A549 (cell line): ENCODE data around the gene DGKH. TPM values are rescaled to one million over a fixed set of nuclear protein-coding genes. Genes with fewer than 3 reads are reported as not detected.

ENCODE experiments used
- ATAC-seq, 2 experiments: fragments of 200-7000 bp in 1 of 2; fragments of >200 bp in 1 of 2; cut with Nextera tagmentation in 1 of 2; cut with Tn5 transposase in 1 of 2; 3 replicates each; pipeline versions ENCODE4 v1.8.0 to v1.9.1; 2018 to 2020; ENCODE audit warnings: mild to moderate bottlenecking in 1 of 2, moderate library complexity in 1 of 2
- CTCF ChIA-PET: fragments of 300-600 bp; sonication (Branson Sonifier 250); formaldehyde crosslinking; extraction: SDS; loops from one replicate; lab custom pipeline; 2021; ENCODE audit warnings: antibody characterized with exemption, inconsistent platforms; lab: Yijun Ruan, JAX
- POLR2A ChIA-PET: fragments of 350-600 bp; formaldehyde crosslinking; extraction: SDS; loops from one replicate; lab custom pipeline; 2021; ENCODE audit warnings: antibody characterized with exemption, inconsistent platforms; lab: Yijun Ruan, JAX
- DNase-seq, 2 experiments: peaks; one replicate each; pipeline versions ENCODE4 v3.0.0 to v3.0.0-alpha.2; 2011 to 2016; ENCODE audit warnings: low read depth in 1 of 2, low spot score in 1 of 2
- FAIRE-seq: peaks from 2 replicates; lab custom pipeline; 2011; peaks lifted over from hg19 to GRCh38; lab: Jason Lieb, UNC
- H3K27ac ChIP-seq, 2 experiments: fragments of >200 bp; sonication (Bioruptor Twin); formaldehyde crosslinking; 3 replicates each; pipeline ENCODE4 v1.5.1; 2016 to 2017
- H3K4me1 ChIP-seq: fragments of >200 bp; sonication (Bioruptor Twin); formaldehyde crosslinking; 3 replicates; pipeline ENCODE4 v1.6.1; 2016
- H3K4me2 ChIP-seq: fragments of >200 bp; sonication (Bioruptor Twin); formaldehyde crosslinking; 3 replicates; pipeline ENCODE4 v1.6.1; 2016
- H3K4me3 ChIP-seq: fragments of >200 bp; sonication (Bioruptor Twin); formaldehyde crosslinking; 3 replicates; pipeline ENCODE4 v1.5.1; 2016
- H3K9me3 ChIP-seq: fragments of >200 bp; sonication (Bioruptor Twin); formaldehyde crosslinking; 3 replicates; pipeline ENCODE4 v1.6.1; 2016
- BHLHE40 ChIP-seq: IDR thresholded peaks from 2 replicates; pipeline ENCODE4 v1.6.1; 2012; ENCODE audit warnings: low read depth, low read length, inconsistent platforms
- CHD2 ChIP-seq: fragments of 150-350 bp; IDR thresholded peaks from 2 replicates; pipeline ENCODE4 v1.6.1; 2014; ENCODE audit warnings: low read length; ENCODE audit not compliant: partially characterized antibody
- ESRRA ChIP-seq: fragments of 150-350 bp; IDR thresholded peaks from 2 replicates; pipeline ENCODE4 v1.6.1; 2014; ENCODE audit warnings: mild to moderate bottlenecking, low read length, borderline replicate concordance
- FOXS1 ChIP-seq: fragments of 250-450 bp; sonication (Bioruptor Pico); IDR thresholded peaks from 2 replicates; pipeline ENCODE4 v1.5.0; 2020; ENCODE audit warnings: mild to moderate bottlenecking, moderate library complexity
- GATA3 ChIP-seq: IDR thresholded peaks from 2 replicates; pipeline ENCODE4 v1.6.1; 2012; ENCODE audit warnings: borderline replicate concordance
- HOXA7 ChIP-seq: fragments of 250-450 bp; sonication (Bioruptor Pico); IDR thresholded peaks from 2 replicates; pipeline ENCODE4 v1.5.0; 2020; ENCODE audit warnings: mild to moderate bottlenecking, moderate library complexity
- JUNB ChIP-seq: fragments of >200 bp; sonication (Bioruptor Twin); formaldehyde crosslinking; IDR thresholded peaks from 2 replicates; pipeline ENCODE4 v1.6.1; 2016
- KDM5A ChIP-seq: fragments of 200-600 bp; sonication (generic); IDR thresholded peaks from 2 replicates; pipeline ENCODE4 v1.6.1; 2016; ENCODE audit warnings: antibody characterized with exemption, mild to moderate bottlenecking
- NFE2L2 ChIP-seq: fragments of 150-350 bp; conservative IDR thresholded peaks from 2 replicates; pipeline ENCODE4 v1.6.1; 2014; ENCODE audit warnings: low read length
- NPAS2 ChIP-seq: fragments of 250-450 bp; sonication (Bioruptor Pico); IDR thresholded peaks from 2 replicates; pipeline ENCODE4 v1.8.0; 2022; ENCODE audit warnings: mild to moderate bottlenecking, moderate library complexity, borderline replicate concordance
- POLR2AphosphoS2 ChIP-seq: conservative IDR thresholded peaks from 2 replicates; pipeline ENCODE4 v1.6.1; 2012; ENCODE audit warnings: low read length, improper control_type of control experiment, inconsistent platforms
- RAD21 ChIP-seq, 2 experiments: fragments of >200 bp in 1 of 2; sonication (Bioruptor Twin) in 1 of 2; formaldehyde crosslinking in 1 of 2; IDR thresholded peaks in 1 of 2; conservative IDR thresholded peaks in 1 of 2; 2 replicates in 1 of 2; 3 replicates in 1 of 2; pipeline ENCODE4 v1.6.1; 2012 to 2018; ENCODE audit warnings: inconsistent platforms in 1 of 2
- RFX5 ChIP-seq: fragments of 450-650 bp; IDR thresholded peaks from 2 replicates; pipeline ENCODE4 v1.7.1; 2014; ENCODE audit warnings: antibody characterized with exemption, mild to moderate bottlenecking, moderate library complexity
- SMC3 ChIP-seq: fragments of >200 bp; sonication (Bioruptor Twin); formaldehyde crosslinking; IDR thresholded peaks from 3 replicates; pipeline ENCODE4 v1.6.1; 2018; ENCODE audit warnings: inconsistent platforms
- SREBF2 ChIP-seq: fragments of 450-650 bp; IDR thresholded peaks from 2 replicates; pipeline ENCODE4 v1.6.1; 2014; ENCODE audit warnings: mild to moderate bottlenecking, moderate library complexity
- ZNF302 ChIP-seq: fragments of 250-450 bp; sonication (Bioruptor Pico); IDR thresholded peaks from 2 replicates; pipeline ENCODE4 v1.9.0; 2021; ENCODE audit warnings: inconsistent platforms, mild to moderate bottlenecking, moderate library complexity
- WGBS: methylation state at CpG from one replicate; pipeline ENCODE4 v1.1.6; 2017; ENCODE audit errors: missing lambda C conversion rate; 5-methylcytosine and 5-hydroxymethylcytosine counted together
- polyA plus RNA-seq, 4 experiments: library from polyadenylated mRNA; depleted of rRNA in 3 of 4; stranded (reverse); fragments of >200 nt; fragmentation: RNase III in 1 of 4; extraction: RNeasy Plus Mini Kit Qiagen cat#74134 plus additional on column Dnase treatment in 1 of 4; gene quantifications; 2 replicates in 3 of 4; 3 replicates in 1 of 4; pipeline ENCODE4 v1.2.3, GENCODE V29; 2011 to 2017
- TF ChIP-seq, protein P1 (sequence below): fragments of >200 bp; sonication (Bioruptor Twin); formaldehyde crosslinking; IDR thresholded peaks from 3 replicates; pipeline ENCODE4 v1.6.1; 2016
- TF ChIP-seq, protein P2 (sequence below): fragments of 250-450 bp; sonication (Bioruptor Pico); IDR thresholded peaks from 2 replicates; pipeline ENCODE4 v1.5.0; 2021; ENCODE audit warnings: mild to moderate bottlenecking, moderate library complexity, borderline replicate concordance

Gene DGKH
- polyA plus RNA-seq, 2 of the 4 experiments (the other 2 are of a cell fraction) = 3.8 to 6.7 TPM

DNA sequence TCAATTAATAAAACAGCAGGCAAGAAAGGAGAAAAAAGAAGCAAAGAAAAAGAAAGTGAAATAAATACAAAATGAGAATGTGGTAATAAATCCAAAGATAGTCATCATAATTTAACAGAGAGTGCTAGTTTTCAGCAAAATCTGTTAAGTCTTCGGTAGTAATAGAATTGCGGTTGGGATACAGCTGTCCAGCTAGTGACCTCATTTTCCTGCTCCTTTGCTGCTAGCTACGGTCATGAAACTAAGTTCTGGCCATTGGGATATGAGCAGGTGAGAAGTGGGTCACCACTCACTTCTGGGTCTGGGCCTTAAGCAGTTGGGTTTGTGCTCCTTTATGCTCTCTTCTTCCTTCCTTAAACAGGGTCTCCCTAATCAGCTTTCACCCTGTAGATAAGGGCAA, 11.7 kb upstream of the DGKH start:
- no peaks in the 10 kb centered on the region for H3K4me1 ChIP-seq
- H3K4me3 ChIP-seq = no peak overlapping the region
- ATAC-seq = no peak
- H3K4me2 ChIP-seq = no peak overlapping the region
- DNase-seq = no peak
- no peak for FAIRE-seq
- WGBS = 83% methylated on average over 3 of the region's 3 CpGs
- POLR2A ChIA-PET = no interaction called here
- H3K27ac ChIP-seq = no peak overlapping the region
- TF ChIP-seq ZNF302 = no peak
- TF ChIP-seq ESRRA = no peak
- TF ChIP-seq JUNB = no peak
- no peak for TF ChIP-seq HOXA7 (CRISPR knock-in tag)
- peaks cover 17% of the 10 kb centered on the region; the same call in 2 of the 3 replicates for H3K9me3 ChIP-seq
- CTCF ChIA-PET = no interaction called here

DNA sequence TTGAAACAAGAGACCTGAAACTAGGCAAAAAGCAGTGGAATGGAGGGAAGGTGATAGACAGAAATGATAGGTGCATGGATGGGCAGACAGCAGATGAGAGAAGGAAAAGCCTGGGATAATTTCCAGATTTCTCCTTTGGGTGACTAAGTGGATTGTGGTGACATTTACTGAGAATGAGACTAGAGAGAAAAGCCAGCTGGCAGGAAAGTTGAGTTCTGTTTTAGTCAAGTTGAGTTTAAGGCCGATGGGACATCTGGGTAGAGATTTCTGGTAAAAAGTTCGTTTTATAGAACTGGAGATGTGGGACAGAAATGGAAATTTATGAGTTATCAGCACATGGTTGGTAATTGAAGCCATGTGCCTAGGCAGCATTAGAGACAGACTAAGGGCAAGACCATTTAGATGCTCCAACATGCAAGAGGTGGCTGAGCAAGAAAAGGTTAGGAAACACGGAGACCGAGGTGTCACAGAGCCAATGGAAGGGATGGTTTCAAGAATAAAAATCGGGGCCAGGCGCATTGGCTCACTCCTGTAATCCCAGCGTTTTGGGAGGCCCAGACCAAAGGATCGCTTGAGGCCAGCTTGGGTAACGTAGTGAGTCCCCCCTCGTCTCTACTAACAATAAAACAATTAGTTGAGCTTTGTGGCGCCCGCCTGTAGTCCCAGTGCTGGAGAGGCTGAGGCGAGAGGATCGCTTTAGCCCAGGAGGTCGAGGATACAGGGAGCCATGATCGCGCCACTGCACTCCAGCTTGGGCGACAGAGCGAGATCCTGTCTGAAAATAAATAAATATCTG, 9.6 kb upstream of the DGKH start:
- ChIA-PET POLR2A (no interaction called here), CTCF (no interaction called here)
- FAIRE-seq = no peak
- peaks cover 17% of the 10 kb centered on the region; the same call in 2 of the 3 replicates for H3K9me3 ChIP-seq
- H3K4me1 ChIP-seq = peaks cover 6% of the 10 kb centered on the region; the same call in 2 of the 3 replicates
- TF ChIP-seq BHLHE40 (no peak), SMC3 (no peak), CHD2 (no peak), FOXS1 (CRISPR knock-in tag) (no peak), KDM5A (no peak), SREBF2 (no peak), GATA3 (no peak), NFE2L2 (no peak), RFX5 (no peak), RAD21 (conservative IDR thresholded peaks at IDR 0.05 in 1 of 2, IDR thresholded peaks at IDR 0.05 in 1 of 2) (no peak)
- TF ChIP-seq, protein P1, sequence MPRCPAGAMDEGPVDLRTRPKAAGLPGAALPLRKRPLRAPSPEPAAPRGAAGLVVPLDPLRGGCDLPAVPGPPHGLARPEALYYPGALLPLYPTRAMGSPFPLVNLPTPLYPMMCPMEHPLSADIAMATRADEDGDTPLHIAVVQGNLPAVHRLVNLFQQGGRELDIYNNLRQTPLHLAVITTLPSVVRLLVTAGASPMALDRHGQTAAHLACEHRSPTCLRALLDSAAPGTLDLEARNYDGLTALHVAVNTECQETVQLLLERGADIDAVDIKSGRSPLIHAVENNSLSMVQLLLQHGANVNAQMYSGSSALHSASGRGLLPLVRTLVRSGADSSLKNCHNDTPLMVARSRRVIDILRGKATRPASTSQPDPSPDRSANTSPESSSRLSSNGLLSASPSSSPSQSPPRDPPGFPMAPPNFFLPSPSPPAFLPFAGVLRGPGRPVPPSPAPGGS = no peak
- TF ChIP-seq, protein P2, sequence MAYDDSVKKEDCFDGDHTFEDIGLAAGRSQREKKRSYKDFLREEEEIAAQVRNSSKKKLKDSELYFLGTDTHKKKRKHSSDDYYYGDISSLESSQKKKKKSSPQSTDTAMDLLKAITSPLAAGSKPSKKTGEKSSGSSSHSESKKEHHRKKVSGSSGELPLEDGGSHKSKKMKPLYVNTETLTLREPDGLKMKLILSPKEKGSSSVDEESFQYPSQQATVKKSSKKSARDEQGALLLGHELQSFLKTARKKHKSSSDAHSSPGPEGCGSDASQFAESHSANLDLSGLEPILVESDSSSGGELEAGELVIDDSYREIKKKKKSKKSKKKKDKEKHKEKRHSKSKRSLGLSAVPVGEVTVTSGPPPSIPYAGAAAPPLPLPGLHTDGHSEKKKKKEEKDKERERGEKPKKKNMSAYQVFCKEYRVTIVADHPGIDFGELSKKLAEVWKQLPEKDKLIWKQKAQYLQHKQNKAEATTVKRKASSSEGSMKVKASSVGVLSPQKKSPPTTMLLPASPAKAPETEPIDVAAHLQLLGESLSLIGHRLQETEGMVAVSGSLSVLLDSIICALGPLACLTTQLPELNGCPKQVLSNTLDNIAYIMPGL = no peak
- DNase-seq = no peak
- H3K4me3 ChIP-seq = no peak overlapping the region
- ATAC-seq = no peak
- 96% methylated on average over 19 of the region's 19 CpGs for WGBS
- H3K27ac ChIP-seq = no peak overlapping the region
- H3K4me2 ChIP-seq = peak overlapping the region; percentile 69; the same call in 2 of the 3 replicates

DNA sequence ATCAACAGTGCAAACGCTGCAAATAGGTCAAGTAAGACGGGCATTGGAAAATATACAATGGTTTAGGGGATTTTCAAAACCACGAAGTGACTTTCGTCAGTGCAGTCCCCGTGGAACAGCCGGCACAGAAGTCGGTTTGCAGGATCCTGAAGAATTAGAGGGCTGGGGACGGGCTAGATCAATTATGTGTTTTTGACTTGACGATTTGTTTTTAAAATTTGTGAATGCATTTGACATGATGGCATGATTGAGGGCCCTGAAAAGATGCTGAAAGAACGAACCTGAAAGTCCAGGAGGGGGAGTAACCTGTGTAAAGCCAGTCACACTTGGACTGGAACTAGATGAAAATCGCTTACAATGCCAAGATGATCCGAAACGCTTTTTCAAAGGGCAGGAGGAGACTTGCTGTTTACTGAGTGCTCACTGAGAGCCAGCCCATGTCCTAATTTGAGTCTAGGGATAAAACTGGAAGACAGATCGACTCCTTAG, 8.9 kb upstream of the DGKH start:
- ATAC-seq = peak in 1 of 2 experiments; percentile 32; a peak in 3 of 6 replicates
- CTCF ChIA-PET = interaction anchor here (0.9 kb wide), 1 partner anchor 182 kb away, joined by 3 read pairs; no protein-coding TSS in a partner anchor
- peak overlapping the region; percentile 69 for H3K4me2 ChIP-seq
- WGBS = 50% methylated on average over 14 of the region's 14 CpGs
- H3K4me3 ChIP-seq = peak overlapping the region; percentile 63
- POLR2A ChIA-PET = interaction anchor here (0.7 kb wide), 1 partner anchor 9 kb away, joined by 3 read pairs; the partner anchor contains the start of gene DGKH
- H3K27ac ChIP-seq = peak overlapping the region; percentile 84 to 100
- TF ChIP-seq NFE2L2 = no peak
- TF ChIP-seq RFX5 = no peak
- TF ChIP-seq NPAS2 (CRISPR knock-in tag) = no peak
- TF ChIP-seq POLR2AphosphoS2 = no peak
- FAIRE-seq = no peak
- peaks cover 17% of the 10 kb centered on the region; the same call in 2 of the 3 replicates for H3K9me3 ChIP-seq
- H3K4me1 ChIP-seq = peaks cover 6% of the 10 kb centered on the region; the same call in 2 of the 3 replicates
- DNase-seq = peak; percentile 20 to 49
